IMR-90 (cell line): Measurements from ENCODE around the gene SHISA6. TPM values are rescaled to one million over a fixed set of nuclear protein-coding genes. Genes with fewer than 3 reads are reported as not detected.

Experiments used
- ATAC-seq: fragments of 200-7000 bp; cut with Tn5 transposase; 2 replicates; pipeline ENCODE4 v1.9.1; 2020; ENCODE audit warnings: low read depth, mild to moderate bottlenecking, moderate library complexity
- BruUV-seq: library from RNA; stranded (reverse); fragments of 400-500 nt; replicated peaks from 2 replicates; lab custom pipeline; 2021; lab: Mats Ljungman, UMichigan
- CTCF ChIA-PET: fragments of 300-600 bp; formaldehyde crosslinking; extraction: SDS; loops from one replicate; lab custom pipeline; 2021; ENCODE audit warnings: antibody characterized with exemption; lab: Yijun Ruan, JAX
- POLR2A ChIA-PET: fragments of 300-600 bp; sonication (Branson Sonifier 250); formaldehyde crosslinking; loops from one replicate; lab custom pipeline; 2022; ENCODE audit warnings: antibody characterized with exemption; ENCODE audit not compliant: unreplicated experiment; lab: Charles Lee
- DNase-seq: peaks from one replicate; pipeline ENCODE4 v3.0.0; 2013
- H2AFZ ChIP-seq: replicated peaks from 2 replicates; pipeline ENCODE3; 2013; ENCODE audit warnings: low read length, mild to moderate bottlenecking; ENCODE audit not compliant: poor library complexity
- H2AK5ac ChIP-seq: 2 replicates; pipeline ENCODE4 v1.6.1; 2013; ENCODE audit warnings: low read depth, low read length, inconsistent platforms
- H2AK9ac ChIP-seq: replicated peaks from 2 replicates; pipeline ENCODE3; 2013; ENCODE audit warnings: mild to moderate bottlenecking, low read depth, low read length, moderate library complexity; ENCODE audit not compliant: poor library complexity
- H2BK120ac ChIP-seq: 2 replicates; pipeline ENCODE4 v1.6.1; 2013; ENCODE audit warnings: low read depth, low read length, inconsistent platforms
- H2BK15ac ChIP-seq: 3 replicates; pipeline ENCODE4 v1.6.1; 2013; ENCODE audit warnings: low read depth, low read length, inconsistent platforms
- H2BK20ac ChIP-seq: 2 replicates; pipeline ENCODE4 v1.6.1; 2013; ENCODE audit warnings: low read depth, mild to moderate bottlenecking, inconsistent platforms, low read length, moderate library complexity
- H2BK5ac ChIP-seq: 2 replicates; pipeline ENCODE4 v1.6.1; 2013; ENCODE audit warnings: mild to moderate bottlenecking, low read depth, low read length, inconsistent platforms; ENCODE audit not compliant: poor library complexity, severe bottlenecking
- H3K14ac ChIP-seq: replicated peaks from 2 replicates; pipeline ENCODE4 v1.6.1; 2013; ENCODE audit warnings: low read depth, low read length, inconsistent platforms
- H3K18ac ChIP-seq: 2 replicates; pipeline ENCODE4 v1.6.1; 2013; ENCODE audit warnings: low read depth, low read length, control low read depth
- H3K23ac ChIP-seq: 2 replicates; pipeline ENCODE4 v1.6.1; 2013; ENCODE audit warnings: low read depth, low read length, inconsistent platforms
- H3K27ac ChIP-seq: 2 replicates; pipeline ENCODE4 v1.5.1; 2013; ENCODE audit warnings: mild to moderate bottlenecking, control low read depth, low read length; ENCODE audit not compliant: insufficient read depth
- H3K27me3 ChIP-seq: 2 replicates; pipeline ENCODE4 v1.6.1; 2013; ENCODE audit warnings: low read length; ENCODE audit not compliant: control insufficient read depth, insufficient read depth
- H3K36me3 ChIP-seq: 2 replicates; pipeline ENCODE4 v1.6.1; 2013; ENCODE audit warnings: low read length, mixed read lengths; ENCODE audit not compliant: control insufficient read depth, insufficient read depth
- H3K4ac ChIP-seq: 2 replicates; pipeline ENCODE4 v1.6.1; 2013; ENCODE audit warnings: low read depth, low read length, inconsistent platforms
- H3K4me1 ChIP-seq: 2 replicates; pipeline ENCODE4 v1.6.1; 2013; ENCODE audit warnings: low read length, mixed read lengths; ENCODE audit not compliant: control insufficient read depth, insufficient read depth
- H3K4me2 ChIP-seq: 2 replicates; pipeline ENCODE4 v1.6.1; 2013; ENCODE audit warnings: low read depth, mild to moderate bottlenecking, control low read depth, low read length, moderate library complexity
- H3K4me3 ChIP-seq: 2 replicates; pipeline ENCODE4 v1.5.1; 2013; ENCODE audit warnings: low read depth, mild to moderate bottlenecking, control low read depth, low read length, moderate library complexity; ENCODE audit not compliant: insufficient read depth
- H3K56ac ChIP-seq: 2 replicates; pipeline ENCODE4 v1.6.1; 2013; ENCODE audit warnings: low read length, inconsistent platforms; ENCODE audit not compliant: insufficient read depth; ENCODE audit errors: extremely low read depth
- H3K79me1 ChIP-seq, 2 experiments: 2 replicates each; pipeline ENCODE4 v1.6.1; 2013; ENCODE audit warnings: low read length in 2 of 2, inconsistent platforms in 1 of 2, low read depth in 1 of 2
- H3K9ac ChIP-seq: 2 replicates; pipeline ENCODE4 v1.6.1; 2013; ENCODE audit warnings: low read depth, low read length, control low read depth
- H3K9me1 ChIP-seq: 2 replicates; pipeline ENCODE4 v1.6.1; 2013; ENCODE audit warnings: low read length, inconsistent platforms; ENCODE audit not compliant: insufficient read depth
- H3K9me3 ChIP-seq: 2 replicates; pipeline ENCODE4 v1.6.1; 2013; ENCODE audit warnings: low read length; ENCODE audit not compliant: control insufficient read depth, insufficient read depth
- H4K20me1 ChIP-seq: 2 replicates; pipeline ENCODE4 v1.6.1; 2013; ENCODE audit warnings: low read length, inconsistent platforms; ENCODE audit not compliant: insufficient read depth
- H4K5ac ChIP-seq: 2 replicates; pipeline ENCODE4 v1.6.1; 2013; ENCODE audit warnings: mild to moderate bottlenecking, low read depth, low read length, control low read depth
- H4K8ac ChIP-seq, 2 experiments: 2 replicates each; pipeline ENCODE4 v1.6.1; 2013; ENCODE audit warnings: low read depth in 2 of 2, low read length in 2 of 2, control low read depth in 1 of 2, inconsistent platforms in 1 of 2
- H4K91ac ChIP-seq: 2 replicates; pipeline ENCODE4 v1.6.1; 2013; ENCODE audit warnings: low read depth, low read length, inconsistent platforms; ENCODE audit not compliant: insufficient read depth
- BHLHE40 ChIP-seq: fragments of 150-350 bp; IDR thresholded peaks from 2 replicates; pipeline ENCODE4 v1.6.1; 2016; ENCODE audit warnings: mild to moderate bottlenecking, low read depth, low read length
- CHD1 ChIP-seq: IDR thresholded peaks from 2 replicates; pipeline ENCODE4 v1.6.1; 2012; ENCODE audit warnings: low read depth, low read length, improper control_type of control experiment
- CTCF ChIP-seq: conservative IDR thresholded peaks from 2 replicates; pipeline ENCODE4 v1.5.1; 2012; ENCODE audit warnings: mild to moderate bottlenecking, low read depth, low read length, improper control_type of control experiment
- ELK1 ChIP-seq: fragments of 150-350 bp; IDR thresholded peaks from 2 replicates; pipeline ENCODE4 v1.6.1; 2016; ENCODE audit warnings: low read depth, mild to moderate bottlenecking, low read length, moderate library complexity, borderline replicate concordance
- FOS ChIP-seq: fragments of 150-350 bp; IDR thresholded peaks from 2 replicates; pipeline ENCODE4 v1.6.1; 2016; ENCODE audit warnings: low read depth, low read length
- MAFK ChIP-seq: IDR thresholded peaks from 2 replicates; pipeline ENCODE4 v1.6.1; 2012; ENCODE audit warnings: low read depth, low read length, improper control_type of control experiment
- MXI1 ChIP-seq: IDR thresholded peaks from 2 replicates; pipeline ENCODE4 v1.6.1; 2012; ENCODE audit warnings: low read depth, mild to moderate bottlenecking, low read length, moderate library complexity, borderline replicate concordance
- NFE2L2 ChIP-seq: fragments of 150-350 bp; IDR thresholded peaks from 2 replicates; pipeline ENCODE4 v1.6.1; 2016; ENCODE audit warnings: low read depth, mild to moderate bottlenecking, low read length
- POLR2A ChIP-seq: IDR thresholded peaks from 2 replicates; pipeline ENCODE4 v1.6.1; 2012; ENCODE audit warnings: mild to moderate bottlenecking, low read depth, low read length
- RAD21 ChIP-seq: IDR thresholded peaks from 2 replicates; pipeline ENCODE4 v1.6.1; 2012; ENCODE audit warnings: low read length, improper control_type of control experiment
- RCOR1 ChIP-seq: IDR thresholded peaks from 2 replicates; pipeline ENCODE4 v1.6.1; 2012; ENCODE audit warnings: mild to moderate bottlenecking, low read length, improper control_type of control experiment; ENCODE audit not compliant: insufficient replicate concordance
- SMC3 ChIP-seq: fragments of 150-350 bp; IDR thresholded peaks from 2 replicates; pipeline ENCODE4 v1.6.1; 2016; ENCODE audit warnings: low read depth, mild to moderate bottlenecking, antibody characterized with exemption, low read length, moderate library complexity
- WGBS, 2 experiments: methylation state at CpG; one replicate each; pipeline versions ENCODE4 v1.1.5 to v1.1.7; 2013; ENCODE audit warnings: missing lambda C conversion rate in 2 of 2; ENCODE audit not compliant: insufficient read length in 1 of 2; ENCODE audit errors: extremely low coverage in 2 of 2; 5-methylcytosine and 5-hydroxymethylcytosine counted together
- dilution Hi-C: fragments of 300-500 bp; cut with HindIII; formaldehyde crosslinking; loops from one replicate; pipeline ENCODE4 v1.14.3; 2018; ENCODE audit warnings: low sequenced_read_pairs; ENCODE audit not compliant: unreplicated experiment
- in situ Hi-C: fragments of 300-500 bp; cut with MboI; formaldehyde crosslinking; loops from 3 replicates; pipeline ENCODE4 v1.14.3; 2019; ENCODE audit warnings: low sequenced_read_pairs, inconsistent platforms, mixed read lengths
- intact Hi-C: fragments of 100-400 bp; cut with micrococcal nuclease; formaldehyde crosslinking; loops from 2 replicates; pipeline ENCODE4 v1.10.0; 2022
- polyA plus RNA-seq, 3 experiments: library from polyadenylated mRNA; depleted of rRNA; stranded (reverse); fragments of >200 nt; gene quantifications; 2 replicates each; pipeline ENCODE4 v1.2.3, GENCODE V29; 2012; ENCODE audit warnings: low replicate concordance in 1 of 3
- total RNA-seq: library from RNA; depleted of rRNA; stranded (reverse); fragments of >200 nt; gene quantifications from 2 replicates; pipeline ENCODE4 v1.2.3, GENCODE V29; 2012

SHISA6 gene
- total and polyA plus RNA-seq, 2 of the 4 experiments (the other 2 are of a cell fraction): not detected

- ATAC-seq: no peak
- H3K4me2 ChIP-seq: no peak overlapping the region
- H2AFZ ChIP-seq: no peak overlapping the region
- H2AK9ac ChIP-seq: no peak overlapping the region
- no peak overlapping the region for H3K4me3 ChIP-seq
- H3K9me3 ChIP-seq: peaks cover 45% of the 10 kb centered on the region
- H2BK15ac ChIP-seq: no peak overlapping the region
- ChIA-PET CTCF (no interaction called here), POLR2A (no interaction called here)
- 43% methylated on average over 2 of the region's 7 CpGs; no CpG with 5 or more reads in 1 of the 2 experiments for WGBS, 2 experiments
- H3K9me1 ChIP-seq: no peaks in the 10 kb centered on the region
- H2AK5ac ChIP-seq: no peak overlapping the region
- intact Hi-C loops (no loop called here), in situ Hi-C loops (no loop called here), dilution Hi-C loops (no loop called here)
- H3K4ac ChIP-seq: no peak overlapping the region
- no peak for TF ChIP-seq CTCF
- TF ChIP-seq POLR2A: no peak
- TF ChIP-seq RAD21: no peak
- no peak for TF ChIP-seq FOS
- TF ChIP-seq NFE2L2: no peak
- TF ChIP-seq BHLHE40: no peak
- TF ChIP-seq RCOR1: no peak
- TF ChIP-seq SMC3: no peak
- TF ChIP-seq MAFK: no peak
- no peak for TF ChIP-seq MXI1
- no peak for TF ChIP-seq CHD1
- TF ChIP-seq ELK1: no peak
- H4K8ac ChIP-seq: no peak overlapping the region
- no peak overlapping the region for H2BK20ac ChIP-seq
- H3K36me3 ChIP-seq: no peaks in the 10 kb centered on the region
- no peaks in the 10 kb centered on the region for H3K79me1 ChIP-seq
- BruUV-seq: no TSS peak
- H3K4me1 ChIP-seq: no peaks in the 10 kb centered on the region
- no peak overlapping the region for H2BK5ac ChIP-seq
- H3K23ac ChIP-seq: no peak overlapping the region
- H3K27ac ChIP-seq: no peak overlapping the region
- H3K18ac ChIP-seq: no peak overlapping the region
- H4K91ac ChIP-seq: no peak overlapping the region
- no peak for DNase-seq
- no peak overlapping the region for H3K9ac ChIP-seq
- H4K20me1 ChIP-seq: no peaks in the 10 kb centered on the region
- no peak overlapping the region for H3K14ac ChIP-seq
- no peak overlapping the region for H4K5ac ChIP-seq
- no peaks in the 10 kb centered on the region for H3K27me3 ChIP-seq
- no peak overlapping the region for H3K56ac ChIP-seq
- no peak overlapping the region for H2BK120ac ChIP-seq
Observed at GRCh38 chr17:11300201-11300600, 59.2 kb downstream of the SHISA6 start.
